PFSK-1 (cell line): ENCODE measurements around the gene SEMA6D.

Experiments used
- POLR2AphosphoS5 ChIP-seq: IDR thresholded peaks from 2 replicates; pipeline ENCODE4 v1.6.1; 2012; ENCODE audit warnings: low read depth, mild to moderate bottlenecking, control low read depth, low read length, moderate library complexity
- SIN3A ChIP-seq: IDR thresholded peaks from 2 replicates; pipeline ENCODE4 v1.6.1; 2012; ENCODE audit warnings: mild to moderate bottlenecking, low read length, moderate library complexity, borderline replicate concordance; ENCODE audit not compliant: insufficient read depth
- TAF1 ChIP-seq: IDR thresholded peaks from 2 replicates; pipeline ENCODE4 v1.6.1; 2012; ENCODE audit warnings: low read length, control low read depth, borderline replicate concordance; ENCODE audit not compliant: insufficient read depth
- TF ChIP-seq, protein P1 (sequence below), 2 experiments: IDR thresholded peaks; 2 replicates each; pipeline versions ENCODE4 v1.6.1 to v1.8.0; 2011 to 2012; ENCODE audit warnings: low read depth in 2 of 2, low read length in 2 of 2, control low read depth in 1 of 2, inconsistent platforms in 1 of 2, mild to moderate bottlenecking in 1 of 2, moderate library complexity in 1 of 2; ENCODE audit not compliant: insufficient read depth in 1 of 2

DNA sequence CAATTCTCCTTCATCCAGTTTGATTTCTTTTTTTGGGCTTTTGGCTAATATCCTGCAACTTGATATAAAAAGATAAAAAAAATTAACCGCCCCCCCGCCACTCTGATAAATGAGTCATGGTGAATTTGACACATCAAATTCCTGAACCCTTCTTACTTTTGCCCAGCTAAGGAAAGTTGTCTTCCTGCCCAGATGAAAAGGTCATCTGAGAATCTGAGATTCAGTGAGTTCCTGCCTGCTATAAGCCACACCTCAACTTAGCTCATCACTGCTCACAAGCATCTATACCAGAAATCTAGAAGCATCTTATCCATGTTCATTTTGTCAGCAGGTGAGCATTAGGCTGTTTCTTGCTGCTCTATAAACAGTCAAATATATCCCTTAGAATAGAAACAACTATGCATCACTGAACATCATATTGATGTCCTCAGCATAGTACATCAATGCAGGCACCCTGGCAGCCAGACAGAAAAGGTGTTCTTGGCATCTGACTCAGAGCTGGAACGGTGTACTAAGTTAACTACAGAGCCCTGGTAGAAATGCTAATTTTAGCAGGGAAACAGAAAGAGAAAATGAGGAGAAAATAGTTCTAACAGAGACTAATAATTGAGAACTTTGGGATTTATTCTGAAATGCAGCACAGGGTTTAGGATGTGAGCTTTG is 77.1 kb downstream of the SEMA6D start:
- TF ChIP-seq, protein P1, sequence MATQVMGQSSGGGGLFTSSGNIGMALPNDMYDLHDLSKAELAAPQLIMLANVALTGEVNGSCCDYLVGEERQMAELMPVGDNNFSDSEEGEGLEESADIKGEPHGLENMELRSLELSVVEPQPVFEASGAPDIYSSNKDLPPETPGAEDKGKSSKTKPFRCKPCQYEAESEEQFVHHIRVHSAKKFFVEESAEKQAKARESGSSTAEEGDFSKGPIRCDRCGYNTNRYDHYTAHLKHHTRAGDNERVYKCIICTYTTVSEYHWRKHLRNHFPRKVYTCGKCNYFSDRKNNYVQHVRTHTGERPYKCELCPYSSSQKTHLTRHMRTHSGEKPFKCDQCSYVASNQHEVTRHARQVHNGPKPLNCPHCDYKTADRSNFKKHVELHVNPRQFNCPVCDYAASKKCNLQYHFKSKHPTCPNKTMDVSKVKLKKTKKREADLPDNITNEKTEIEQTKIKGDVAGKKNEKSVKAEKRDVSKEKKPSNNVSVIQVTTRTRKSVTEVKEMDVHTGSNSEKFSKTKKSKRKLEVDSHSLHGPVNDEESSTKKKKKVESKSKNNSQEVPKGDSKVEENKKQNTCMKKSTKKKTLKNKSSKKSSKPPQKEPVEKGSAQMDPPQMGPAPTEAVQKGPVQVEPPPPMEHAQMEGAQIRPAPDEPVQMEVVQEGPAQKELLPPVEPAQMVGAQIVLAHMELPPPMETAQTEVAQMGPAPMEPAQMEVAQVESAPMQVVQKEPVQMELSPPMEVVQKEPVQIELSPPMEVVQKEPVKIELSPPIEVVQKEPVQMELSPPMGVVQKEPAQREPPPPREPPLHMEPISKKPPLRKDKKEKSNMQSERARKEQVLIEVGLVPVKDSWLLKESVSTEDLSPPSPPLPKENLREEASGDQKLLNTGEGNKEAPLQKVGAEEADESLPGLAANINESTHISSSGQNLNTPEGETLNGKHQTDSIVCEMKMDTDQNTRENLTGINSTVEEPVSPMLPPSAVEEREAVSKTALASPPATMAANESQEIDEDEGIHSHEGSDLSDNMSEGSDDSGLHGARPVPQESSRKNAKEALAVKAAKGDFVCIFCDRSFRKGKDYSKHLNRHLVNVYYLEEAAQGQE (IDR thresholded peaks at IDR 0.05; ENCODE audit: insufficient read depth in 1 of 2, low read depth in 2 of 2, low read length in 2 of 2) = no peak
- TF ChIP-seq POLR2AphosphoS5 (no peak), SIN3A (no peak), TAF1 (no peak)
